PC-9 (cell line): ENCODE data around the gene MTA1.

Source experiments
- CTCF ChIP-seq: fragments of 200-600 bp; sonication (generic); conservative IDR thresholded peaks from 2 replicates; pipeline ENCODE4 v1.6.1; 2017; ENCODE audit warnings: mixed run types, antibody characterized with exemption, mild to moderate bottlenecking, moderate library complexity
- EZH2 ChIP-seq: fragments of 200-600 bp; sonication (generic); IDR thresholded peaks from 2 replicates; pipeline ENCODE4 v1.8.0; 2017; ENCODE audit warnings: antibody characterized with exemption, low read depth

GRCh38 chr14:105388110-105388951 lies 31.3 kb upstream of the MTA1 start:
- no peak for TF ChIP-seq CTCF
- no peak for TF ChIP-seq EZH2
